ENCODE results near the gene DAZL.
"Not testable (repeated sequence)": the region's sequence is repeated elsewhere in the genome, so short reads cannot be mapped to it uniquely, and the experiment has no call there.

Gene DAZL, protein sequence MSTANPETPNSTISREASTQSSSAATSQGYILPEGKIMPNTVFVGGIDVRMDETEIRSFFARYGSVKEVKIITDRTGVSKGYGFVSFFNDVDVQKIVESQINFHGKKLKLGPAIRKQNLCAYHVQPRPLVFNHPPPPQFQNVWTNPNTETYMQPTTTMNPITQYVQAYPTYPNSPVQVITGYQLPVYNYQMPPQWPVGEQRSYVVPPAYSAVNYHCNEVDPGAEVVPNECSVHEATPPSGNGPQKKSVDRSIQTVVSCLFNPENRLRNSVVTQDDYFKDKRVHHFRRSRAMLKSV

DNA sequence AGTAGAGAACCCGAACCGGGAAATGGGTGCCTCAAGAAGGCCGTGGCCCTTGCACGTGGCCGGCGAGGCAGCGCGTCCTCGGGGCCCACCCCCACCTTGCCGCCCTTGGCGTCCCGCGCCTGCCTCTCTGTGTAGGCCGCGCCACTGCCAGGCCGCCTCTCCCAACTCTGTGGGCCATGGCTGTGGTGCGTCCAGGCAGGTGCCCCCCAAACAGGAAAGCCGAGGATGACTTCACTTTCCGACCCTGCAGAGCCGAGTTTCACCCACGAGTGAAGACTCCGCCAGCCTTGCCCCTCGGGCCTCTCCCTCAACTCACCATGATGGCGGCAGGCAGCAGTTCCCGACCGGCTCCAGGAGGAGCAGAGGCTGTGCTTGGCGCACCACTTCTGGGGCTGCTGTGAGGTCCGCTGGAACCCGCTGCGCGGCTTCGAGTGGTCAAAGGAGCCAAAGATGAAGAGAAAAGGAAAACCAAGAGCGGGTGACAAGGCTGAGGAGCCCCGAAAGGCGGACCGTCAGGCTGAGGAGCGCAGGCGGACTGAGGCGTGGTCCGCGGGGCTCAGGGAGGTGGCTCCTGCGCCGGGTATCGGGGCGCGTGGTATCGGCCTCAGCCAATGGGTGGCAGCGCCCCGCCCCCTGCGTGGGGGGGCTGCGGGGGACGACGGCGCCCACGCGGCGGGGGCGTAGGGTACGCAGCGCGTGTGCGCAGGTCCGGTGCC lies at the start of gene DAZL:
Gene DAZL, minus strand, starts transcription at position 537 of the 716 bp plus-strand sequence. Its CDS starts 218 bp downstream, at position 319.
- DNase-seq = no peak

DNA sequence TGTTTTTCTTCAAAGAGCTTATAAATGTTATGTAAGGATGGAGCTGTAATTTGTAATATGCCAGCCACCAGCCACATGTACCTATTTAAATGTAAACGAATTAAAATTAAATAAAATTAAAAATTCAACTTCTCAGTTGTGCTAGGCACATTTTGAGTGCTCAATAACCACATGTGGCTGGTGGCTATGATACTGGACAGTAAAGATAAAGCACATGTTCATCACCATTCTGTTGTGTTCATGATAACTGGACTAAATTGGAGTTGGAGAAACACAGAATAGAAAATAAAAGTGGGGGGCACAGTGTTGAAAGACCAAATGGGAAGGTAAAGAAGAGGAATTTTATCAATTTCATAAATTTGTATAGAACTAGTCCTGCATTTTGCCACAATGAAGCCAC lies 49.8 kb upstream of the DAZL start:
- DNase-seq = no peak

DNA sequence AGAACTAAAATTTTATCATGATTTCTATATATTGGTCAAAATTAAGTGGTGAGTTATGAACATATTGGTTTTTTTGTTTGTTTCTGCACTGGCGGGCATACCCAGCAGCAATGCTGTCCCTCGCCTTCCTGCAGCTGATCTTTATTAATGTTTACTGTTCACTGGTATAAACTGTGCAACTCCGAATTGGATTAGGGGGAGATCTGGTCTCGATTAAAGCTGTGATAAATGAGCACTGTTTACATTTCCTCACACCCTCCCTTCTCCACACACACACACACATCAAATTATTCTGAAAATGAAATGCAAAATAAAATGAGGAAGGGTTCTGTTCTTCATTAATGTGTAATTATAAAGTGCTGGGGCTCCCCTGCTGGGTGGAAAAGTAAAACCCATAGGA lies 48.5 kb upstream of the DAZL start:
- no peak for DNase-seq

DNA sequence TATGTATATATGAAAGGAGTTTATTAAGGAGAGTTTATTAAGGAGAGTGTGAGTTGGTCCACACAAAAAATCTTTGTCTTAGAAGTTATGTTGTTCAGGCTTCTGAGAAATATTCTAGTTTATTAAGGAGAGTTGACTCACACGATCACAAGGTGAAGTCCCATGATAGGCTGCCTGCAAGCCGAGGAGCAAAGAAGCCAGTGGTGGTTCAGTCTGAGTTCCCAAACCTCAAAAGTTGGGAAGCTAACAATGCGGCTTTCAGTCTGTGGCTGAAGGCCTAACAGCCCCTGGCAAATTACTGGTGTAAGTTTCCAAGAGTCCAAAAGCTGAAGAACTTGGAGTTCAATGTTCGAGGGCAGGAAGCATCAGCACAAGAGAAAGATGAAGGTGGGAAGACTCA lies 42.4 kb upstream of the DAZL start:
- no peak for DNase-seq

DNA sequence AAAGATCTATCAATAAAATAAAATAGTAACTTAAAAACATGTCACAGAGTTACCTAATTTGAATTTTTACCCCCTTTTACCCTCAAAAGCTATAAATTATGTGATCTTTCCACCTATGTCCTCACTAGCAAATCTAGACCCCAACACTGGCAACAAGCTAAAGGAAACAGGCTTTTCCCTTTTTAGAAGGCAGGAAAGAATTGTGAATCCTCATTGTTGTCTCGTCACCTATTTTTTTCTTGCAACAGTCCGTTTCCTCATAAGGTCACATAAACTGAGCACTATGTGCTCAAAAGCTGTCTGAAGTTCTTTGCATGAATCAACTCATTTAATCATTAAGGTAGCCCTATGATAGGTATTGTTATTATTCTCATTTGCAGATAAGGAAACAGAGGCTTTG lies 34.6 kb upstream of the DAZL start:
- no peak for DNase-seq

DNA sequence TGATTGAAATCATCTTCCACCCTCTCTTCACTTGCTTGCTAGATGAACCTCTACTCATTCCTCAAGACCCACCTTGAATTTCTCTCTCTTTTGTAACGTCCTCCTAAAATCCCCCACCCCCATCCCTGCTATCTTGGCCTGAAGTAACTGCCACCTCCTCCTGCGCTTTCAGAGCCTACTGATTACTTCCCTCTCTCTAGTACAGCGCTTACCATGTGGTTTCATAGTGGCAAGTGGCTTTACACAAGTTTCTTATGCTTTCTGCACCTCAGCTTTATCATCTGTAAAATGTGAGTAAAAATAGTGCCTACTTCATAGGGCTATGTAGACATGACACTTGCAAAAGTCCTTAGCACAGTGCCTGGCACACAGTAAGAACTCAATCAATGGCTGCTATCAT lies 28.7 kb upstream of the DAZL start:
- DNase-seq = no peak

DNA sequence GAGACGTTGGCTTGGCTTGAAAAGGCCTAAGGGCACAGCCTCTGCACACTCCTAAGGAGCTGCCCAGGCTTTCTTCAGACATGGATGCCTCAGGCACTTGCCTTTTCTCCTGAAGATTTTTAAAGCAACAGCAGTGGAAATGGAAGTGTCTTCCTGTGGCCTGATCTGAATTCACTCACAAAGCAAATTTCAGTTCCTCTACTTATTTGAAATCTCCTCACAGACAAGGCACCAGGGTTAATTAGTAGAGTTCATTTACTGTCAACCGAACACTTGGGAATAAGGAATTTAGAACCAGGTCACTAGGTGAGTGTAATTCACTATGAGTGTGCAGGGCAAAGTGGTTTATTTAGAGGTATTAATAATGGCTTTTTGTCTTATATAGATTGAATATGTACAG lies 27.2 kb upstream of the DAZL start:
- DNase-seq = no peak

DNA sequence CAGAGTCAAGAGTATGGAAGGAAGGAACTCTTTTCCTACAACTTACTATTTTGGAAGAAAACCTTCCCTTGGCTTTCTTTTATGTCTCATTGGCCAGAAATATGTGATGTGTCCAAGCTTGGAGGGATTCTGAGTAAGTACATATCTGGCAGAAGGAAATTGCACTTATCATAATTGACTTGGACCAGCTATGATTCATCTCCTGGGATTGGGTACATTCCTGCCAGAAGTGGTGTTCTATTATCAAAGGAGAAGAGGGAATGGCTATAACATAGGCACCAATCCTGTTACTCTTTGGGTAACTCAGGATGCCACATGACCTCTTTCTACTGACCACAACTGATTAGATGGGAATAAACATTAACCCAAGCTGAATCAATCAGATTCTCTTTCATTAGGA lies 13.5 kb upstream of the DAZL start:
- DNase-seq = no peak

DNA sequence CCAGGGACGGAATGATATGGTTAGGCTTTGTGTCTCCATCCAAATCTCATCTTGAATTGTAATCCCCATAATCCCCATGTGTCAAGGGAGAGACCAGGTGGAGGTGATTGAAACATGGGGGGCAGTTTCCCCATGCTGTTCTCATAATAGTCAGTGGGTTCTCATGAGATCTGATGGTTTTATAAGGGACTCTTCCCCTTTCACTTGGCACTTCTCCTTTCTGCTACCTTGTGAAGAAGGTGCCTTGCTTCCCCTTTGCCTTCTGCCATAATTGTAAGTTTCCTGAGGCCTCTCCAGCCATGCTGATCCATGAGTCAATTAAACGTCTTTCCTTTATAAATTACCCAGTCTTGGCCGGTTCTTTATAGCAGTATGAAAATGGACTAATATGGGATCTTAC lies 11.9 kb upstream of the DAZL start:
- DNase-seq = not testable (repeated sequence)

DNA sequence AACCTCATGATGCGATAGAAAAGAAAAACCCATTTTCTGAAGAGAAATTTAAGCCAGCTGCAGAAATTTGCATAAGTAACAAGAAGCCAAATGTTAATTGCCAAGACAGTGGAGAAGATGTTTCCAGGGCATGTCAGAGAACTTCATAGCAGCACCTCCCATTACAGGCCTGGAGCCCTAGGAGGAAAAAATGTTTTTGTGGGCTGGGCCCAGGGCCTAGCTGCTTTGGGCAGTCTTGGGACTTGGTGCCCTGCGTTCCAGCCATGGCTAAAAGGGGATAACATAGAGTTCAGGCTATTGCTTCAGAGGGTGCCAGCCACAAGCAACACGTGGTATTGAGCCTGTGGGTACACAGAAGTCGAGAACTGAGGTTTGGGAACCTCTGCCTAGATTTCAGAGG lies 10.9 kb upstream of the DAZL start:
- no peak for DNase-seq

DNA sequence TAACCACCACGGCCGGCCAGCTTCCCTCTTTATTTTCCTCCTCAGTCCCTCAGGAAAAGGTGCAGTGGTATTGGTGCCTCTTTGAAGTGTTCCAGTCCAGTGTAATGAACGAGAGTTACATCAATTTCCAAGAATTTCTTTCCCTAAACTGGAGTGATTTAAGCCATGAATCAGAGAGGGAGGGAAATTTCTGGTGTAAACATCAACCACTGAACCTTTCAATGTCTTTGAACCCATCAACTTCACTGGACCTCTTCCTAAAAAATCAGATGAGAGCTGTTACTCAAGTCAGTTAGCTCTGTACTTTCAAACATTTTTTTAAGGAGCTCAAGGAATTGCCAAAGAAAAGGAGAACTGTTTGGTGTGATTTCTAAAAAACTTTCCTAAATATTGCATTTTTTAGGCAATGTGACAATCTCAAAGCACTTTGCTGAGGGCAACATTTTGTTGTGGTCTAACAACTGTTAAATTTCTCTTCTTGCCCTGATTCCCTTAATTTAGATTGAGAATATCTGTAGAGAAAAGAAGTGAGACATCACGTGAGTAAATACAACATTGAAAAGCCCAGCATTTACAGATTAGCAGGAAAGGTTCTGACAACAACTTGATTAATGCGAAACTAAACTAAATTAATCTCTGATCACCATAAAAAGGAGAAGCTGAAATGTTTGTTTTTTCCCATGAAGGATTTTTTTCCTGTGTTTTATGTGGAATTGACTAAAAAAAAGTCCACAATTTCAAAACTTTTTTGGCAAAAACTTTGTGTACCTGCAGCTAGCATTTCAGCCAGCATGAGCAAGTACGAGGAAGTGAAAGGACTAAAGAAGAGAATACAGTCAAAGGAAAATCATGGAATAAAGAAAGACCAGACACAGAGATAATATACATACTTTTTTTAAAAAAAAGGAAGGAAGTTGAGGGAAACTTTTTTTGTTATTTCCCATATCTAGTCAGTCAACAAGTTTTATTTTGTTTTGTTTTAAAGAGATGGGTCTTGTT lies 9.1 kb upstream of the DAZL start:
- no peak for DNase-seq

DNA sequence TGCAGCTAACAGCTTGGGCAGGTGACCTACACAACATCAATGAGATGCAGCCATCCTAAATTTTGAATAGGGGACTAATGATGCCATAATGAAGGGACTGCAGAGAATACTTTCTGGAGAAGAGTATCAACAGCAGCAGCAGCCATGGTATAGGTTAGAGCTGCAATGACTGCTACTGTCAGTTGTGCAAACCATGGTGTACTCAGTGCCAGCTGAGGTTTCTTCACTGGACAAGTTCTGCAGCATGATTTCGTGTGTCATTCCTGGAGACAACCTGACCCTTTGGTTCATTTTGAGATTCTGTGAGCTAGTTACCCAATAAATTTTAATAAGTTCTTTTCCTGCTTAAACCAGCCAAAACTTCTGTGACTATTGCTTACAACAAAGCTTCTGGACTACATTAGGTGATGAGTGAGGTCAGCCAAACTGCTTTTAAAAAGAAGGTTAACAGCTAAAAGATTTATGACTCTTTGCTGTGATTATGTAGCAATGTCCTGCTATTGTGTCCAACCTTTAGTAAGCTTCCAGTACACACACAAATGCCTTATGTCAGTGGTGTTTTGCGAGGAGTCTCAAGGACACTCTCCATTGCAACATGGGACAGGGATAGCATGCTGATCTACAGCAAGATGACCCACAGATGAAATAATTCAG lies 4.8 kb upstream of the DAZL start:
- DNase-seq = no peak

DNA sequence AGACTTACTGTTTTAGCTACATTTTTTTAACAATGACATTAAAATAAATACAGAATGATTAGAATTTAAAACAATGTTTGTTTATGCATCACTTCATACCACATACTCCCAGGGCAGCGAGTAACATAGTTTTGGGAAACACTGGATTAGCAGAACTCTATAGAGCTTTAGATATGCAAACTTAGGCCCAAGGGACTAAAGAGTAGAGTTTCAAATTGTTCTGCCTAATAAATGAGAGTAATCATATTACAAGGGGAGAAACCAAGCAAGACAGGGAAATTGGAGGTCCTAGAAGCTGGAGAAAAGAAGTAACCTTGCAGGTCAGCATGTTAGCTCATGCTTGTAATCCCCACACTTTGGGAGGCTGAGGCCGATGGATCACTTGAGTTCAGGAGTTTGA lies 3.6 kb upstream of the DAZL start:
- DNase-seq = no peak

DNA sequence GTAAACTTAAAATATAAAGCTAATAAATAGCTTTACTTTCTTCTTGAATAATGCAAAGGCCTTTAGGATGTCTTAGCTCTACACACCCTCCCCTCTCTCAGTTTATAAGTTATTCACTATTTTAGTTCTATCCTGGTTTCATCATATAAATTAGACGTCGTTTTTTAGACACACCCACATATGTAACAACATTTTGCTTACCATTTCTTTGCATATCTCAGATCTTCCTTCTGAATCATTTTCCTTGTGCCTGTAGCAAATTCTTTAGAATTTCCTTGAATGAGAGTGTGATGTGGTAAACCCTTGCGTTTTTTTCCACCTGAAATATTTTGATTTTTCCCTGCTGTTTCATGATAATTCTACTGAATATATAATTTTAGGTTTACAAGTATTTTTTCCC lies 2.5 kb upstream of the DAZL start:
- DNase-seq = no peak

DNA sequence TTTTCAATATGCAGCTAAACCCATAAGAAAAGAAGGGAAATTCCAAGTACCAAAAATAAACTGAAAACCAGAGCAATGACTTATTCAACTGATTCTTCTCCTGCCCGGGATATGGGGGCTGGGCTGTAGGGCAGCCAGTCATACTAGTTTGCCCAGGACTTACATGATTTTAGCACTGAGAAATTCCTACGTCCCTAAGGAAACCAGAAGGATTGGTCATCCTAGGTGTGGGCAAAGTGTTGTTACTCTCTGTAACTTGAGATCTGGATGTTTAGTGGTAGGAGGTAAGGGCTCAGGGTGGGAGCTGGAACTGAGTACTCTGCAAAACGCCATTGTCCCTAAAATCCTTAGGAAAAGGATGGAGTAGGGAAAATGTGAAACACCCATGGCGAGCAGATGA lies 1.2 kb upstream of the DAZL start:
- no peak for DNase-seq

DNA sequence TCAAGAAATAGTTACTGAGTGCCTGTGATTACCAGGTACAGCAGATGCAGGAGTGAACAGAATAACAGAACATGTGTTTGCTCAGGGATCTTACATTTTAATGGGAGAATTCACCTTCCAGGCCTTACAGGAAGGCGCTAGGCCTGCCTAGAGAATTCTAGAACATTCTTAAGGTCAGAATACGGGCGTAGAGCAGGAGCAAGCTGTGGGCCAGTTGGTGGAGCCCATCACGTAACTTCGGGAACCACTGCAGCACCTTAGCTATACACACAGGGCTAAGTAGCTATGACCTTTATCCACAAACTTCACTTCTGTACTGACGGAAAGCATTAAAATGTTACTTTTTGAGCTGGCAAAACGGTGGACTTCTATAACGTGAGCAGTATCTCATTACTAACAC lies 743 bp upstream of the DAZL start:
- DNase-seq = no peak

DNA sequence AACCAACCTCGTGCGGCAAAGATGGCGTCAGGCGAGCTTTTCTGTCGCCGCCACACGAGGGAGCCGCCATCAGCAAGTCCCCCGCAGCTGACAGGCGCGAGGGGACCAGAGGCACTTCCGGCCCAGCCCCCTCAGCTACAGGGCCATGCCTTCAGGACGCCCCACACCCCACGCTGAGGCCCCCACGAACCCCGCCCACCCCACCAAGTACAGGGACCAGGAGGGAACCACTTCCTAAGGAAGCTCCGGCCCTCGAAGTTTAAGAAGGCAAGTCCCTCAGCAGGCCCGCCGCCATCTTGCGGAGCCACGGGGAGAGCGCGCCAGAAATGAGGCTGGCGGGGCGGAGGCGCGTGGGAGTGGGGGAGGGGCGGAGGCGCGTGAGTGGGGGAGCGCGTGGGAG lies 790 bp downstream of the DAZL start:
- no peak for DNase-seq

DNA sequence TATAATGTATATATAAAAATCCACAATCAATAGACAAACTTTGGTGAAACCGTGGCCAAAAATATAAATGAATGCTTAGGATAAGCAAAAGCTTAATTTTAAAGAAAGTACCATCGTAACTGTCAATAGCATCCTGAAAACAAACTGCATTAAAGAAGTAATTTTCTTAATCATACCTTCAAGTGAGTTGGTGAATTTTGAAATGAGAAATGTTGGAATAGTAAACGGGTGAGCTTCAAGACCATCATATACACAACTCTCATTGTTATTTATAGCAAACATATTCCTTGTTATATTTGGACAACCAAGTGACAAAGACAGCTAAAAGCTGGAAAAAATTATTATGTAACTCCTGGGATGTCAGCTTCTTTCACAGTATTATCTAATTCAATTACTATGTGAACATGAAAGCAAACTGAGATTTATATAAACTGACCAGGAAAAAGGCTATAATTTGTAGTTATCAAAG lies 3.7 kb downstream of the DAZL start:
- no peak for DNase-seq

DNA sequence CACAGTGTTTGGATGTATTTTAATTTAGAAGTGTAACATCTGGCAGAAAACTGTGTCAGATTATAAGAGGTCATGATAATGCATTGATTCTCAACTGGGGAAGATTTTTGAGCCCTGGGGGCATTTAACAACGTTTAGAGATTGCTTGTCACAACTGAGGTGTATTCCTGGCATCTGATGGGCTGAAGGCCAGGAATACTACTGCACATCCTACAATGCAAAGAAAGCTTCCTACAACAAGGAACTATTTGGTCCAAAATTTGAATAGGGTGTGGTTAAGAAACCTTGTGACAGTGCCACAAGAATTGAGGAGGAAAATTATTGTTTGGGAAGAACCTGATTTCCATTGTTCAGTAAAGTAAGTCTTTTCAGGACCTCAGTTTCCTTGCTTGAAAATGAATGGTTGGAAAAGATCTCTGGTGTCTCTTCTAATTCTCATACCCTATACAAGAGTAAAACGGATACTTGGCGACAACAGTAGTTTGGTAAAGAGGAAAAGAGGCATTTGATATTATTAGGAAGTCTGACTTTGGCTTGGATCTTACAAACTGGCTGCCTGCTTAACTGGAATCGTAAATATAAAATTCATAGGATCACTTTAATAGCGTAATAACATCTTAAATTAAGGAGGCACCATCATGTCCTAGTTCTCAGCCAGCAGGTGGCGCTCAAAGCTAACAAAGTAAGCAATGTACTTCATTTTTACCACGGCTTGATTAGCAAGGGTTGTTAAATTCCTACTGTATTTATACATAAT lies 4.3 kb downstream of the DAZL start:
- peak; percentile 53 for DNase-seq

DNA sequence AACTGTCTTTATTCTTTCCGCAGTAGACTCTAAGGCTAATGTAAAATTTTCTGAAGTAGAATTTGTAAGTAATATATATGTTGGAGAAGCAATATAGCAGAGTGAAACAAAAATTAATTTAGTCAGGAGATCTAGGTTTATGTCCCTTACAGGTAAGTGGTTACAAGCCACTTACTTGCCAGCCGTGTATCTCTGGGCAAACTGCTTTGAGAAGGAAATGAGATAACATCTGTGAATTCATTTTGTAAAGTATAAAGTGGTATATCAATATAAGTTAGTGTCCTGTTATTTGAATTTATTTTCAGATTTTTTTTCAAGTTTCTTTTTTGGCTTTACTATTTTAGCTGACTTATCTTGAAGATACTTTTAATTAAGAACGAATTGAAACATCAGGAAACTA lies 5.5 kb downstream of the DAZL start:
- DNase-seq = no peak

DNA sequence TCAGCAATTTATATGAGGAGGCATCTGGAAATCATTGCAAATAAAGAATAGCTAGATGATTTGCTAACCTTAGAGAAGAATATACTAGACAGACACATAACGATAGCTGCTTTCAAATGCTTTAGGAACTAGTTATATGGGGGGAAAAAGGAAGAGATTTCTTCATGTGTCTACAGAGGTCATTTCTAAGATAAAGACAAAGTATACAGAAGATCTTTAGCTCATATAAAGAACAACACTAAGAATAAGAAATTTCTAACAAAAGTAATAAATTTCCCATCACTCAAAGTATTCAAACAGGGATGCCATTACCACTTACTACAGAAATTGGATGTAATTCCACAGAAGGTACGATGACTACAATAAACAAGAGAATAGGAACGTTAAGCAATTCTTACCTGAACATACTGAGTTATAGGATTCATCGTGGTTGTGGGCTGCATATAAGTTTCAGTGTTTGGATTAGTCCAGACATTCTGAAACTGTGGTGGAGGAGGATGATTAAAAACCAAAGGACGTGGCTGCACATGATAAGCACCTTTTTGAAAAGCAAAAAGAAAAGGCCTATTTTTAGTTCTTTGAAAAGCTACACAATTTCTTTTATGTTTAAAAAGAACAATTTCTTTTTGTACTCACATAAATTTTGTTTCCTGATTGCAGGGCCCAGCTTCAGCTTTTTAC lies 8.7 kb downstream of the DAZL start:
- no peak for DNase-seq

DNA sequence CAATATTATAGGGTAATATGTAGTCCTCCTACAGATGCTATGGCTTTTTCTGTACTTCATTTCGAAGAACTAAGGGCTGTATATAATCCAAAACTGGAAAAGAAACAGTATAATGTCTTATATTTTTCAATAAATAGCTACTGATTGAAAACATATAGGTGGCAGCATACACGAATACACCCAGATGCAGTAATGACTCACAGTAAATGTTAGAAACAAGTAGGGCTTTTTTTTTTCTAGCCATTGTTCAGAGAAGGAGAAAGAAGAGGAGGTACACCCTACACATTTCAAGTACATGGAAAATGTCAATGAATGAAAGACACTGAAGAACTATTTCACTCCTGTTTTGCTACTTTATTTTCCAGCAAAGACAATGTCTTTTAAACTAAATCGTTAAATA lies 9.4 kb downstream of the DAZL start:
- no peak for DNase-seq

All from NCI-H1105 treated with DMSO at 0.1 percent for 48 hours (cell line).